ENCODE measurements around the gene BICDL1.
"Not testable (repeated sequence)": the region's sequence is repeated elsewhere in the genome, so short reads cannot be mapped to it uniquely, and the experiment has no call there.

Gene BICDL1

DNA sequence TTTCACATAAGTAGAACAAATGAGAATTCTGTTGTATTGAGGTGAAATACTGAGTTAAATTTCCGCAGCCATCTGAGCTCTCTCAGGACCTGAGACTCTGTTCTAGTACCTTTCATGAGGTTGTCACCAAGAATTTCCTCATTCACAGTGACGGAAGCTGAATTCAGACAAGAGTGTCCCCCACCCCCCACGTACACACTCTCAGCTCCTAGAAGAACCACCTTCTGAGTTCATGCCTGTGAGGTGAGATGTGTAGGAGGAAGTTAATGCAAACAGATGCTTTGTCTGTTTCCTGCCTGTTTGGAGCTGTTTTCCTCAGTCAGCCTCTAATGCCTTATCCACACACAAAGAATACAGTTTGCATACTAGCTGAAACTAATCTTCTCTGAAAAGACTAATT, 18.2 kb downstream of the BICDL1 start:
- DNase-seq, result no peak

DNA sequence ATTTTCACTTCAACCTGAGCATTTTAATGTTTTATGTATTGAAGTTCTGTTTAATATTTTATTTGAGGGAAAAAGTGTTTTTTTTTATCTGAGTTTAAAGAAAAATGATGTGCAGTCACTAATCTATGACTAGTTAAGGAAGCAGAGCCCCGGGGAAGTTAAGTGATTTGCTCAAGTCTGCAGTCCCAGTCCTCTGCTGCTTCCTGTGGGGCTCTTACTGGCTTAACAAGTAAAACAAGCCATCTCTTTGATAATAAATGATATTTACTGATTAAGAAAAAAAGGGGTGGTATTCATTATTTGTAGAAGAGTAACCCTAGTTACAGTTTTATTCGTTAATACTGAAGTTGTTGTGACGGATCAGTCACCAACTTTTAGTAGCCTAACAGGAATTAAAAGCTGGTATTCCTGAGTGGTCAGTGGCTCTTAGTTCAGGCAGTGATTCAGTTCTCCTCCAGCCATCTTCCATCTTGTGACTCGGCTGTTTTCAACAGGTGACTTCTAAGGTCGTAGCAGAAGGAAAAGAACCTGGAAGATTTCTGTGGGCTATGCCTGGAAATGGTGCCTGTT, 21.7 kb downstream of the BICDL1 start:
- DNase-seq, result no peak

DNA sequence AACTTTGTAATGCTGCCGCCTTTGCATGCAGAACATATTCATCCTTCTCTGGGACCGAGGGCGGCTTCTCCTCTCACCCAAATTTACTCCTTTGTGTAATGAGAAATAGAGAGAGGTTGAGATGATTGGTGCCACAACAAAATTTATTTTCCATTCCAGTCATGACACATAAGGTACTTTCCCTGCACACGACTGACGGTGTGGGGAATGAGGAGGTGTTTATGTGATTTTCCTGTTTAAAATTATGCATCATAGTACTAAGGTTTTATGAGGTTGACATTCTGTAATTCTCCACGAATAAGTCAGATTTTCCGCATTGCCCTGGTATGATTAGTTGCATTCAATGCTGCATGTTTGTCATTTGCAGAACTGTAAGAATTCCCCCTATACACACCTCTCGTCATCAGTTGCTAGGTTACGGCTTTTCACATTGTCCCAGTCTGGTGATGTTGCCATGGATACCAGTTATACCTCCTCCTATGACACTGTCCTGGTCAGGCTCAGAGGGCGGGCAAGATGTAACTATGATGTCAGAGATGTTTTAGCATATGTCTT, 23.1 kb downstream of the BICDL1 start:
- DNase-seq, result no peak

DNA sequence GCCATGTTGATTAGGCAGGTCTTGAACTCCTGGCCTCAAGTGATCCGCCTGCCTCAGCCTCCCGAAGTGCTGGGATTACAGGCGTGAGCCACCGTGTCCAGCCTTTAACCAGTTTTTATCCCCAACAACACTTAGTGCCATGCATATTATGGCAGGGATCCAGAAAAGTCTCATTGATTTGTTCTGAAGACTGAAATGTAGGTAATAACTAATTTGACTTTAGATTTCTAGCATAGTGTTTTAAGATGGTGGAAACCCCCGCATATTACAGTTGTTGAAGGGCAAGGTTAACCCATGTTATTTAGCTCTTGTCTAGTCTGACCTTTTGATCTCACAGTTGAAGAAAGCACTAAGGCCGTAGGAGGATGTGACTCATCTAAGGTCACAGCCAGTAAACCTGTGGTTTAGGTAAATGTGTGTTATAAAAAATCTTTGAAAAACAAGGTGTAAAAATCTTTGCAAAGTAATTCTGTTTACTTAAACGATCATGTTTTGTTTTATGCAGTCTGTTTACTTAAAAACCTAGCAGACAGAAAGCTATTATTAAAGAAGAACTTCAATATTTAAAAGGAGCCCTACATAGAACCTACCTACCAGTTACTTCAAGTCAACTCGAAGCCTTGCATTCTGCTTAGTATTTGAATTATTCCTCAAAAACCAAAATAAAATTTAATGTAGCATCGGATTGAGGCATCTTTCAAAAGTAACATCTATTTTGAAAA, 24.8 kb downstream of the BICDL1 start:
- DNase-seq, result no peak

DNA sequence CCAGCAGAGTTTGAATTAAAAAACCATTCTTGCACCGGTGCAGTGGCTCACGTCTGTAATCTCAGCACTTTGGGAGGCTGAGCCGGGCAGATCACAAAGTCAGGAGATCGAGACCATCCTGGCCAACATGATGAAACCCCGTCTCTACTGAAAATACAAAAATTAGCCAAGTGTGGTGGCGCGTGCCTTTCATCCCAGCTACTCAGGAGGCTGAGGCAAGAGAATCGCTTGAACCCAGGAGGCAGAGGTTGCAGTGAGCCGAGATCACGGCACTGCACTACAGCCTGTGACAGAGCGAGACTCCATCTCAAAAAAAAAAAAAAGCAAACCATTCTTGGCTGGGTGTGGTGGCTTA, 25.3 kb downstream of the BICDL1 start:
- DNase-seq, result not testable (repeated sequence)

DNA sequence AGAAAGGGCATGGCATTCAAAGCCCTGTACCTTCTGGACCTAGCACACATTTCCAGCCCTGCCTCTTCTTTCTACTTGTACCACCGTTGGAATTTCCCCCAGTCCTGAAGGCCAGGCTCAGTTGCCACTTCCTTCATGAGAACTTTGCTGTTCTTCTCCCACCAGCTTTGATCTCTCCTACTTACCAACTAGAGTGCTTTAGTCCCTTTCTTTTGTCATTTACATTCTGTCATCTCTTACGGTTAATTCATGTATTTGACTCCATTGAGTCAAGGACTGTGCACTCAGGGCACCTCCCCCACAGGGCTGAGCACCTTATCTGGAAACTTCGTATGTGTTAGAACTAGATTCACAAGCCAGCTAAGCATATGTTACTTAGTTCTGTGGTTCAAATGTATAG, 26.3 kb downstream of the BICDL1 start:
- DNase-seq, result no peak

DNA sequence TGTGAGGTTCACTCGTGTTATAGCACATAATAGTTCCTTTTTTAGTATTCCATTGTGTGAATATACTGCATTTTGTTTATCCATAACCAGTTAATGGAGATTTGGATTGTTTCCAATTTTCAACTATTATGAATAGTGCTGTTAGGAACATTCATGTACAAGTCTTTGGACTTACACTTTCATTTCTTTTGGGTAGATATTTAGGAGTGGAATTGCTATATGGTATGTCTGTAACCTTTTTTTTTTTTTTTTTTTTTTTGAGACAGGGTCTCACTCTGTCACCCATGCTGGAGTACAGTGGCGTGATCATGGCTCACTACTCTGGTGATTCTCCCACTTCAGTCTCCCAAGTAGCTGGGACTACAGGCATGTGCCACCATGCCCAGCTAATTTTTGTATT, 27.2 kb downstream of the BICDL1 start:
- DNase-seq, result not testable (repeated sequence)

DNA sequence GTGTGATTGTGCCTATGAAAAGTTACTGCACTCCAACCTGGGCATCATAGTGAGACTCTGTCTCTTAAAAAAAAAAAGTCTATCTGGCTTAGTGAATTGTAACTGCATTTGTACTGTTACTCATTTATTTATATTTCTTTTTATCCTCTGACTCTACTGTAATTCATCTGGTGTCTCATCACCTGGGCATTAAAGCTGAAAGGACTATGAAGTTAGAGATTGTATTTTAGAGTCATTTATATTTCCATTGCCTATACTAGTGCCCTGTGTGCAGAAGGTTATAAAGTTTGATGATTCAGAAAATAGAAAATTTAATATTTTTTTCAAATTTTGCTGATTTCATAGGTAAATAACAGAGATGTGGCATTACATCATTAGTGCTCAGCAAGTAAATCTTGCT, 30.2 kb downstream of the BICDL1 start:
- DNase-seq, result no peak

DNA sequence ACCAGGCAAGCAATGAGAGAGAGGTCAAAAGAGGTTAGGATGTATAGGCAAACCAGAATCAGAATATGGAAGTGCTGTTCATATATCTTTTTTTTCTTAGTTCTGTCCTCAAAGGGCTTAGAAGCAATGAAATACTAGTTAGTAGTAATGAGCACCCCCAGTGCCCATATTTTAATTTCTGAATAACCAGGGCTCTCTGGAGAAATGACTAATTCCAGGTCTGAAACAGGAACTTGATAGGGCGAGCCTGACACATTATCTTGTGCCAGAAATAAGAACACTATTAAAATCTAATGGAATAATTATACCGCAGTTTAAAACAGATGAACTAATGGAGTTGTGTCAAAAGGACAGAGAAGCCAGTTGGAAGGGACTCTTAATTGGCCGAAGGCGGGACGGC, 30.9 kb downstream of the BICDL1 start:
- no peak for DNase-seq

DNA sequence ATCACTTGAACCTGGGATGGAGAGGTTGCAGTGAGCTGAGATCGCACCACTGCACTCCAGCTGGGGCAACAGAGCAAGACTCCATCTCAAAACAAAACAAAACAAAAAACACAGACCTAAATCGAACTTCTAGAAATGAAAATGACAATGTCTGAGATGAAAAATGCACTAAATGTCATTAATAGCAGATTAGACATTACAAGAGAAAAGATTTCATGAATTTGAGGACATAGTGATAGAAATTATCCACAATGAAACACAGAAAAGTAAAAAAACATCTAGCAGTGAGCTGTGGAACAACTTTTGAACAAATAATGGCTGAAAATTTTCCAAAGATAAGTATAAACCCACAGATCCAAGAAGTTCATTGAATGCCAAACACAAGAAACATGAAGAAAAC, 35.2 kb downstream of the BICDL1 start:
- no peak for DNase-seq

DNA sequence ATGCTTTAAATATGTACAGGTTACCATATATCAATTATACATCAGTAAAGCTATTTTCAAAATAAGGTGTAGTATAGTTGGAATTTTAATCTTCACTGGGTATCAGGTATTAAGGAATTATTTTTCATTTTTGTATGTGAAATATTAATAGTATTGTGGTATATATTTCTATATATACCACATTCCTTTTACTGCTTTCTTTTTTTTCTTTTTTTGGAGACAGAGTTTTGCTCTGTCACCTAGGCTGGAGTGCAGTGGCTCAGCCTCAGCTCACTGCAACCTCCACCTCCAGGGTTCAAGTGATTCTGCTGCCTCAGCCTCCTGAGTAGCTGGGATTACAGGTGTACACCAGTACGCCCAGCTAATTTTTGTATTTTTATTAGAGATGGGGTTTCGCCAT, 36.6 kb downstream of the BICDL1 start:
- DNase-seq, result no peak

DNA sequence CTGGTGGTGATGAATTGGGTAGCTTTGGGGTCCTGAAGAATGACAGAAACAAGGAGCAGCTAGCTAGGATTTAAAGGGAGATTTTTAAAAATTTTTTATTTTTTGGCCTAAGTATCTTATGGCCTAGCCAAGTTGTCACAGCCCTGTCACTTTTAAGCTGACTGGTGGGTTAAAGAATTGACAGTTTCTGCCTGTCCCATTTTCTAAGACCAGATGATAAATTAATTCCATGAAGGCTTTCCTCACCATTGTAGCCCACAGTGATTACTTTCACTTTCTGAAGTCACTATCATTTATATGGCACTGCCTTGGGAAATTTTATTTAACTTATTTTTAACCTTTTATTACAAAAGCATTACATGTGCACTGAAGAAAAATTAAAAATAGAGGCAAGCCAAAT, 43.2 kb downstream of the BICDL1 start:
- no peak for DNase-seq

DNA sequence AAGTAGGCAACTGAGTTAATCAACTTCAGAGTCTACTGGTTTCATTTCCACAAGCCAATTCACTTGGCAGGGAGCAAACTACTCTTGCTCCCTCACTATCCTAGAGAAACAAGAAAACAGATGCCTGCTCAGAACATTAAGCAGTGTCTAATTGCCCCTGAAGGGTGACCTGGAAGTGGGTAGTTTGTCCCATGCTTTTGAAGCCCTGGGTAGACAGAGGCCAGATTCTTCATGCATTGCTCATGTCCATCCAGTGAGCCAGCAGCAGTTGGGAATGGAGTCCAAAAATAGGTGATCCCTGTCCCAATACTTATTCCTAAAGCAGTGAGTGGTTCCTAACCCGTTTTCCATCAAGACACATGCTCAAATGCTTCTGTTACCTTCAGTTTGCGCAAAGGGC, 48.8 kb downstream of the BICDL1 start:
- no peak for DNase-seq

DNA sequence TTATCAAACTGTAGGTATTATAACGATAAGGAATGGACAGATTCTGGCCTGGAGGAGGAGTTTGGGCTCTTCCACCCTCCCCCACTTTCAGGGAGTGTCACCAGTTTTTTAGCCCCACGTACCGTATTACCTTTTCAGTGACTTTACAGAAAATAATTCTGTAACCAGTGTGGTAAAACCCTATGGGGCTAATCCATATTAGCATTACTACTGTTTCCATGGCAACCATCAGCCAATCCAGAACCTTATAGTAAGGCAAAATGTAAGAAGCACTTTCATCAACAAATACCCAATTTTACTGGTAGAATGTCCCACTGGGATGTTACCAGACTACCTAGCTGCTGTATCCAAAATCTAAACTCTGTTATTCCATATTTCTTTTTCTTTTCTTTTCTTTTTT, 50.7 kb downstream of the BICDL1 start:
- no peak for DNase-seq

DNA sequence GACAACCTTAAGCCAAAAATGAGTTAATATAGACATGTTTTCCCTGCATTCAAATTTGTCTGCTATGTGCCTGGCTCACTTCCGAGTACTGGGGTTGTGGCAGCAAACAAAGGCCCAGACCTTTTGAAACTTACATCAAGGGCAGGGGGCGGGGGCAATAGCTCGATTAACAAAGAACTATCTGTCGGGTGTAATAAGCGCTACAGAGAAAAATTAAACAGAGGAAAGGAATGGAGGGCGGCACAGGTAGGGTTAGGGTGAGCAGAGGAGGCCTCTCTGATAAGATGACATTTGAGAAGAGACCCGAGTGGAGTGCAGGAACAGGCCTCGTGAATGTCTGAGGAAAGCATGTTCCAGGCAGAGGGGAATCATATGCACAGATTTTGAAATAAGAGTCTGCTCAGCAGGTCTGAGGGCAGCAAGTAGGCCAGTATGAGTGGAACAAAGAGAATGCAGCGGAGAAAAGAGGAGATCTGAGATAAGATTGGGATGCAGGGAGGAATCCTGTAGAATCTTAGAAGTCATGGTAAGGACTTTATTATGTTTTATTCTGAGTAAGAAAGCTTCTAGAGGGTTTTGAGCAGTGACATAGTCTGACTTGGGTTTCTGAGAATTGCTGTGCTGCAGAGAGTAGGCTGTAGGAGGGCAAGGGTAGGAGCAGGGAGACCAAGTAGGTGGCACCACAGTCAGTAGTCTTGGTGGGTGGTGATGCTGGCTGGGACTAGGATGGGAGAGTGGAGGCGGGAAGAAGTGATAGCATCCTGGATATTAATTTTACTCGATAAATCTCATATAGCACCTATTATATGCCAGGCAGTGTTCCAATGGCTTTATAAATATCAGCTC, 52.6 kb downstream of the BICDL1 start:
- no peak for DNase-seq

DNA sequence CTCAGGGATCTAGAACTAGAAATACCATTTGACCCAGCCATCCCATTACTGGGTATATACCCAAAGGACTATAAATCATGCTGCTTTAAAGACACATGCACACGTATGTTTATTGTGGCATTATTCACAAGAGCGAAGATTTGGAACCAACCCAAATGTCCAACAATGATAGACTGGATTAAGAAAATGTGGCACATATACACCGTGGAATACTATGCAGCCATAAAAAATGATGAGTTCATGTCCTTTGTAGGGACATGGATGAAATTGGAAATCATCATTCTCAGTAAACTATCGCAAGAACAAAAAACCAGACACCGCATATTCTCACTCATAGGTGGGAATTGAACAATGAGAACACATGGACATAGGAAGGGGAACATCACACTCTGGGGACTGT, 56.3 kb downstream of the BICDL1 start:
- not testable (repeated sequence) for DNase-seq

DNA sequence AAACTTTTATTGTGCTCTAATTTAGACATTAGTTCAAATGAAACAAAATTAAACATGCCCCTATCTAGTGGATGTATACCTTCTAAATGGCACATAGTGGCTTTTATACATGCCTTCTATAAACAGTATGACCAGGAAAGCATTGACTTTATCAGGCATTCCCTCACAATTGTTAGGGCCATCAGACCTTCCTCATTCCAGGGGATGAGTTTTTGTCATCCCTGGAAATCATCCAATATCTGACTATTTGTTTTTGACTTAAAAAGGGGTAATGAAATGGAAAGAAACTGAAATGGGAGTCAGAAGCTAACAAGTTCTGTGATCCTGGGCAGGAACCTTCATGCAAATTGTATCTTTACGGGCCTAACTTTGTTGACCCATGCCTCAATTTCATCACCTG, 58.0 kb downstream of the BICDL1 start:
- no peak for DNase-seq

DNA sequence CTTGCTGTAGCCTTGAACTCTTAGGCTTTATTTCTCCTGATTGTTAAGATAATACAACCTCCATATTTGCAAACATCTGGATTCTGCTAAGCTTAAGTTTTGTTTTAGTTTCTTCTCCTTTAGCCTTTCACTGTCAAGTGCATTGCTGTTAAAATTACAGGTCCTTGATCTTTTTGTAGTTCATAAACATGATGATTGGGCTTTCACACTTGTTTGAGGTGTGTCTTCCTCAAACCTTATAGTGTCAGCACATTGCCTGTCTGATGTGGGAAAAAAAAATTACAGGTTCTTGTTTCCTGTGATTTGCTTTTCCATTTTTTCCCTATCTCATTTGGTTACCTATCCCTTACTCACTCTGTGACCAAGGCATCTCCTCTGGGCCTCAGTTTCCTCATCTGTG, 59.2 kb downstream of the BICDL1 start:
- DNase-seq, result no peak

DNA sequence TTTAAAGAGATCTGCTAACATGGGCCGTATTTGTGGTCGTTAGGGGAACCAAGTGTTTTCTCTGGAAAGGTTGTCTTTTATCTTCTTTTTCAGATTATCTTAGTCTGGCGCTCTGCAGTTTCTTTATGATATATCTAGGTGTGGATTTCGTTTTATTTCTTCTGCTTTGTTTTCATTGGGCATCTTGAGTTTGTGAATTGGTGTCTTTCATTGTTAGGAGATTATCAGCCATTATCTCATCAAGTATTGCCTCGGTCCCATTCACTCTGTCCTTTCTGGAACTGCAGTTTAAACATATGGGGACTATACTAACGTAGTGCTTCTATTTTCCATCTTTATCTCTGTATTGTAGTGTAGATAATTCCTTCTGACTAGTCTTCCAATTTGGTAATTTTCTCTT, 60.4 kb downstream of the BICDL1 start:
- DNase-seq, result no peak

DNA sequence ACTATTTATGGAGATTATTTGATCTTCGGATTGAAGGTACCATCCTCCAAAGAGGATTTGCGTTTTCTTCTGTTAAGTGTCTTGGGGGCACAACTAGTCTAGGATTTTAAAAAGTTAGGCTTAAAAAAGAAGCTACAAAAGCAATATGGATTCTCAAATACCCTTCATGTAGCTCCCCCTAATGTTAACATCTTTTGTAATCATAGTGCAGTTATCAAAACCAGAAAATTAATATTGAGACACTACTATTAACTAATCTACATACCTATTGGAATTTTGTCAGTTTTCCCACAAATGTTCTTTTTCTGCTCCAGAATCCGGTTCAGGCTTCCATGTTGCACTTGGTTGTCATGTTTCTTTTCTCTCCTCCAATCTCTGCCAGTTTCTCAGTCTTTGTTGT, 62.5 kb downstream of the BICDL1 start:
- DNase-seq, result no peak

DNA sequence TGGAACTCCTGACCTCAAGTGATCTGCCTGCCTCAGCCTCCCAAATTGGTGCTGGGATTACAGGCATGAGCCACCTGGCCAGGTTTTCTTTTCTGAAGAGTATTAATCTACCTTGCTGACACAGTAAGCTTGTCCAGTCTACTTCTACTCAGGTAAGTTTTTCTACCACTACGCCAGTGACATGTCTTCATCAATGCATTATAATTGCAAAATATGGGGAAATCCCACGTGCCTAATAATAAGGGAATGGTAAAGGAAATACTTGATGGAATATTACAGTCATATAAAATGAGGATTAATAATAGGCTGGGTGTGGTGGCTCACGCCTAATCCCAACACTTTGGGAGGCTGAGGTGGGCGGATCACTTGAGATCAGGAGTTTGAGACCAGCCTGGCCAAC, 65.3 kb downstream of the BICDL1 start:
- no peak for DNase-seq

DNA sequence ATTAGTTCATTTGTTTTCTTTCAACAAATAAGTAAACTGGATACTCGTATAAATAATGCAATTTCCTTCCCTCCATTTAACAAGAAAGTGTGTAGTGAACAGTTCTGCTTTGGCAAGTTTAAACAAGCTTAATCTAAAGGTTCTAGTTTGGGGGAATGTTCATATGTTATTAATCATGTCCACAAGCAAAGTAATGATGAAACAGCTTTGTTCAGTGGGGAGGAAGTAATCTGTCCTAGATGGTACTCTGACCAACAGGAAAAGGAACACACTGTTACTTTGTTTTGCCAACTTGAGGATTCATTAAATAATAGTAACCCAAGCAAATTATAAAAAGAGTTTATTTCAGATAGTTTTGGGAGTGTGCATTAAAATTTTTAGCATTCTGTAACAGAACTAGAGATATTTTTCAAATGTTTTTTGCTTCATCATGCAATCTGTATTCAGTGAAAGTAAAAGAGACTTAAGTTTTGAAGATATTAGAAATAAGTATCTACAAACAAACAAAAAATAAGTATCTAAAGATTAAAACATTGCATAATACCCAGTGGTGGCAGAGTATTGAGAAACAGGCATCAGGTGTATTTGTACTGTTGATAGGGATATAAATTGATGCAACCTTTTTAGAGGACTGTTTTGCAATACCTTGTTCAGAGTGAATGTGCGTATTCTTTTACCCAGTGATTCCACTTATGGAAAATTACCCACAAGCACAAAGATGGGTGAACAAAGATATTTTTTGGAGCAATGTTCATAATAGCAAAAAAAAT, 66.4 kb downstream of the BICDL1 start:
- DNase-seq, result no peak

DNA sequence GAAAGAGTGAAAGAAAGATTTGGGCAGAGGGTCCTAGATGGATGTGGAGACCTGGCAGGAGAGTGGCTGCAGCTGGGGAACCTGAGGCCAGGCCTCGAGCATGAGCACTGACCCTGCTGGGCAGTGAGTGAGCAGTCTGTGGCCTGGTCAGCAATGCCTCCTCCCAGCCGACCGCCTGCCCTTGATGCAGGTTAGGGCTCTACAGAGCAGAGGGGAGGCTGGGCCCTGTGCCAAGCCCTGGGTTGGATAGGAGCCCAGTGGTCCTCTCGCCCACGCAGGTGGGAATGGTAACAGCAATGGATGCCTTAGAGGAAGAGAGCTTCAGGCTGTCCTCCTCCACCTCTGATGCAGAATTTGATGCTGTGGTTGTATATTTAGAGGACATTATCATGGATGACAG, 67.7 kb downstream of the BICDL1 start:
- no peak for DNase-seq
